ENCODE measurements around the gene GCDH. TPM values are rescaled to one million over a fixed set of nuclear protein-coding genes. Genes with fewer than 3 reads are reported as not detected.

Gene GCDH
- total and polyA plus RNA-seq, 2 donors from 2014 or later = 21.9 to 45.6 TPM

GRCh38 chr19:12891553-12892021, 627 bp downstream of the GCDH start:
- Histone ChIP-seq H3K9me3 (ENCODE audit: control insufficient read depth in 2 of 3, insufficient read depth in 1 of 3, low read length in 3 of 3) (no peaks in the 10 kb centered on the region), H3K36me3 (ENCODE audit: control insufficient read depth in 2 of 3, insufficient read depth in 3 of 3, low read length in 3 of 3) (peaks cover 0 to 17% (median 9%) of the 10 kb centered on the region in 3 donors), H3K27me3 (ENCODE audit: control insufficient read depth, insufficient read depth, low read length) (no peaks in the 10 kb centered on the region), H3K9ac (ENCODE audit: low read length in 3 of 3) (peak overlapping the region; percentile 65 to 90 (median 78)), H3K27ac (ENCODE audit: low read depth in 2 of 2, low read length in 2 of 2) (peak overlapping the region in 1 of 2 donors; percentile 63), H3K4me1 (ENCODE audit: control insufficient read depth in 2 of 3, insufficient read depth in 2 of 3, low read depth in 1 of 3, low read length in 3 of 3) (peaks cover 0 to 11% (median 0%) of the 10 kb centered on the region in 3 donors), H3K4me3 (ENCODE audit: low read length in 3 of 3) (peak overlapping the region; percentile 75 to 97 (median 93))
- intact Hi-C loops (cut with DNase I) = no loop called here
- FAIRE-seq (no peak), DNase-seq (peak in 4 of 5 donors; percentile 5 to 78 (median 40))
- TF ChIP-seq CTCF (IDR thresholded peaks at IDR 0.05; ENCODE audit: borderline replicate concordance, extremely low read depth, insufficient read depth) = no peak

GRCh38 chr19:12893582-12893981, 2.6 kb downstream of the GCDH start:
- Histone ChIP-seq H3K4me1 (ENCODE audit: control insufficient read depth in 2 of 3, insufficient read depth in 2 of 3, low read depth in 1 of 3, low read length in 3 of 3) (peaks cover 0 to 11% (median 0%) of the 10 kb centered on the region in 3 donors), H3K9me3 (ENCODE audit: control insufficient read depth in 2 of 3, insufficient read depth in 1 of 3, low read length in 3 of 3) (no peaks in the 10 kb centered on the region), H3K9ac (ENCODE audit: low read length in 3 of 3) (no peak overlapping the region), H3K27me3 (ENCODE audit: control insufficient read depth, insufficient read depth, low read length) (no peaks in the 10 kb centered on the region), H3K27ac (ENCODE audit: low read depth in 2 of 2, low read length in 2 of 2) (no peak overlapping the region), H3K4me3 (ENCODE audit: low read length in 3 of 3) (no peak overlapping the region), H3K36me3 (ENCODE audit: control insufficient read depth in 2 of 3, insufficient read depth in 3 of 3, low read length in 3 of 3) (peaks cover 0 to 26% (median 9%) of the 10 kb centered on the region in 3 donors)
- TF ChIP-seq CTCF (IDR thresholded peaks at IDR 0.05; ENCODE audit: borderline replicate concordance, extremely low read depth, insufficient read depth) = no peak
- intact Hi-C loops (cut with DNase I) = no loop called here
- FAIRE-seq (no peak), DNase-seq (no peak)

- H3K9ac ChIP-seq (ENCODE audit: low read length in 3 of 3) = no peak overlapping the region
- H3K4me3 ChIP-seq (ENCODE audit: low read length in 3 of 3) = no peak overlapping the region
- no peak for FAIRE-seq
- intact Hi-C loops (cut with DNase I) = no loop called here
- peaks cover 0 to 7% (median 0%) of the 10 kb centered on the region in 3 donors for H3K4me1 ChIP-seq (ENCODE audit: control insufficient read depth in 2 of 3, insufficient read depth in 2 of 3, low read depth in 1 of 3, low read length in 3 of 3)
- DNase-seq = no peak
- no peaks in the 10 kb centered on the region for H3K9me3 ChIP-seq (ENCODE audit: control insufficient read depth in 2 of 3, insufficient read depth in 1 of 3, low read length in 3 of 3)
- no peak for TF ChIP-seq CTCF (IDR thresholded peaks at IDR 0.05; ENCODE audit: borderline replicate concordance, extremely low read depth, insufficient read depth)
- no peaks in the 10 kb centered on the region for H3K27me3 ChIP-seq (ENCODE audit: control insufficient read depth, insufficient read depth, low read length)
- H3K36me3 ChIP-seq (ENCODE audit: control insufficient read depth in 2 of 3, insufficient read depth in 3 of 3, low read length in 3 of 3) = peaks cover 0 to 26% (median 9%) of the 10 kb centered on the region in 3 donors
- no peak overlapping the region for H3K27ac ChIP-seq (ENCODE audit: low read depth in 2 of 2, low read length in 2 of 2)
These were observed 5.5 kb downstream of the GCDH start for GRCh38 chr19:12896460-12896859.

All from kidney (tissue), 14 donors.